Esophagus squamous epithelium (tissue), 4 donors: Measurements from ENCODE around the gene VAV2.

Source experiments
- POLR2A ChIP-seq, 4 donors: fragments of 450-650 bp; IDR thresholded peaks; one replicate each; pipeline ENCODE4 v1.6.1; 2017; ENCODE audit warnings: antibody characterized with exemption in 4 of 4, mild to moderate bottlenecking in 4 of 4, moderate library complexity in 3 of 4
- TF ChIP-seq, protein P1 (sequence below), 6 experiments: fragments of 450-650 bp in 4 of 6; fragments of 200-600 bp in 2 of 6; sonication (generic) in 2 of 6; IDR thresholded peaks; one replicate each; pipeline ENCODE4 v1.5.1; 2016 to 2019; ENCODE audit warnings: antibody characterized with exemption in 6 of 6, mild to moderate bottlenecking in 4 of 6, moderate library complexity in 4 of 6

DNA sequence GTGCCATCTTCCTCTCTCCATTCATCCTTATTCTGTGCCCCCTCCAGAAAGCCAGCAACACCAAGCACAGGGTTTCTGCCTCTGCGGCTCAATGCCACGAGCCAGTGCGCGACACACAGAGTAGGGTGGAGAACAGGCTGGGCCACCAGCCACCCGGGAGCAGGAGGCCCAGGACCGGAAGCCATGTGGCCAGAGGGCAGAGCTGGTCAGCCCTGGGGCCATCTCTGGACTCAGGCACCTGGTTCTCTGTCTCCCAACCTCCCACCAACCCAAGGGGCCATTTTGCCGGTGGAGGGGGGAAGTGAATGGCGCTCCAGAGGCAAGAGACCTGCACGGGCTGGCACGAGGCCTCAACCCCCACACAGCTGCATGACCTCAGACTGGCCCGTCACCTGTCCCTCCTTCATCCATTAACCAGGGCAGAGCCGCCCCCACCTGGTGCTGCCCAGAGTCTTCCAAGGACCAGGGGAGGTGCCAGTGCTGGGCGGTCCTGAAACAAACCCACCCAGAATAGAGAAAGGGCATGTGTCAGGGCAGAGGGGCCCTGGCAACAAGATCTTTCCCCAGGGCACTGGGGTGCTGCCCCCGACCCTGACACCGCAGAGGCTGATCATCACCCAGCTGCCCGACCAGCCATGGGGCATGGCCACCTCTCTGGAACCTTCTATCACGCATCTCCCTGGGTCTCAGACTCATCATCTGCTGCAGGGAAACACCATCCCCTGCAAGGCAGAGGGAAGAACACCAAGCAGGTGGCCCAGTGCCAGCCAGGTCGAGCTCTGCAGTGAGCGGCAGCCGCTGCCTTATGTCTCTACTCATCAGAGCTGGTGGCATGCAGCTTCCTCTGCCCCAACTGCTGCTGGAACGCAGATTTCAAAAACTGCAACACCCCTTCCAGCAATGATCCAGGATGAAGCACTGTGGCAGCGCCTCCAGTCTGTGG, 11.9 kb downstream of the VAV2 start:
- TF ChIP-seq, protein P1, sequence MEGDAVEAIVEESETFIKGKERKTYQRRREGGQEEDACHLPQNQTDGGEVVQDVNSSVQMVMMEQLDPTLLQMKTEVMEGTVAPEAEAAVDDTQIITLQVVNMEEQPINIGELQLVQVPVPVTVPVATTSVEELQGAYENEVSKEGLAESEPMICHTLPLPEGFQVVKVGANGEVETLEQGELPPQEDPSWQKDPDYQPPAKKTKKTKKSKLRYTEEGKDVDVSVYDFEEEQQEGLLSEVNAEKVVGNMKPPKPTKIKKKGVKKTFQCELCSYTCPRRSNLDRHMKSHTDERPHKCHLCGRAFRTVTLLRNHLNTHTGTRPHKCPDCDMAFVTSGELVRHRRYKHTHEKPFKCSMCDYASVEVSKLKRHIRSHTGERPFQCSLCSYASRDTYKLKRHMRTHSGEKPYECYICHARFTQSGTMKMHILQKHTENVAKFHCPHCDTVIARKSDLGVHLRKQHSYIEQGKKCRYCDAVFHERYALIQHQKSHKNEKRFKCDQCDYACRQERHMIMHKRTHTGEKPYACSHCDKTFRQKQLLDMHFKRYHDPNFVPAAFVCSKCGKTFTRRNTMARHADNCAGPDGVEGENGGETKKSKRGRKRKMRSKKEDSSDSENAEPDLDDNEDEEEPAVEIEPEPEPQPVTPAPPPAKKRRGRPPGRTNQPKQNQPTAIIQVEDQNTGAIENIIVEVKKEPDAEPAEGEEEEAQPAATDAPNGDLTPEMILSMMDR (IDR thresholded peaks at IDR 0.05): no peak
- no peak for TF ChIP-seq POLR2A (IDR thresholded peaks at IDR 0.05)
